ENCODE data around the gene SUPT5H.

Gene SUPT5H

GRCh38 chr19:39520541-39521484 is 75.4 kb downstream of the SUPT5H start:
- peak overlapping the region; percentile 23; the same call in 1 of the 2 replicates for H3K27ac ChIP-seq (ENCODE audit: low read length)
- H3K27me3 ChIP-seq (ENCODE audit: low read depth, low read length), result no peaks in the 10 kb centered on the region
- H3K9me3 ChIP-seq (ENCODE audit: insufficient read depth, low read length), result no peaks in the 10 kb centered on the region; the same call in 1 of the 2 replicates
- peak overlapping the region; percentile 56; the same call in 1 of the 2 replicates for H2AFZ ChIP-seq (ENCODE audit: low read depth, low read length)
- H4K20me1 ChIP-seq (ENCODE audit: insufficient read depth, low read length), result no peaks in the 10 kb centered on the region
- H3K4me1 ChIP-seq (ENCODE audit: low read length), result peaks cover 46% of the 10 kb centered on the region
- peak overlapping the region; percentile 62 for H3K4me2 ChIP-seq (ENCODE audit: low read length)
- H3K9ac ChIP-seq (ENCODE audit: low read length), result peak overlapping the region; percentile 39; the same call in 1 of the 2 replicates
- no peaks in the 10 kb centered on the region for H3K79me2 ChIP-seq (ENCODE audit: low read length)
- TF ChIP-seq CTCF (IDR thresholded peaks at IDR 0.05; ENCODE audit: low read depth, low read length), result no peak
- no peak for TF ChIP-seq EZH2phosphoT487 (IDR thresholded peaks at IDR 0.05; ENCODE audit: low read depth)
- peaks cover 23% of the 10 kb centered on the region for H3K36me3 ChIP-seq (replicated peaks; ENCODE audit: low read depth, low read length)
- H3K4me3 ChIP-seq (ENCODE audit: low read length), result peak overlapping the region; percentile 9; the same call in 1 of the 2 replicates

GRCh38 chr19:39524495-39524894 is 79.1 kb downstream of the SUPT5H start:
- Histone ChIP-seq H3K27ac (ENCODE audit: low read length) (peak overlapping the region; percentile 66), H3K9ac (ENCODE audit: low read length) (no peak overlapping the region), H3K4me1 (ENCODE audit: low read length) (peaks cover 33% of the 10 kb centered on the region), H3K36me3 (replicated peaks; ENCODE audit: low read depth, low read length) (peaks cover 27% of the 10 kb centered on the region), H3K79me2 (ENCODE audit: low read length) (no peaks in the 10 kb centered on the region), H3K4me3 (ENCODE audit: low read length) (no peak overlapping the region), H2AFZ (ENCODE audit: low read depth, low read length) (no peak overlapping the region), H4K20me1 (ENCODE audit: insufficient read depth, low read length) (no peaks in the 10 kb centered on the region), H3K27me3 (ENCODE audit: low read depth, low read length) (no peaks in the 10 kb centered on the region), H3K4me2 (ENCODE audit: low read length) (no peak overlapping the region), H3K9me3 (ENCODE audit: insufficient read depth, low read length) (no peaks in the 10 kb centered on the region; the same call in 1 of the 2 replicates)
- TF ChIP-seq EZH2phosphoT487 (IDR thresholded peaks at IDR 0.05; ENCODE audit: low read depth) (no peak), CTCF (IDR thresholded peaks at IDR 0.05; ENCODE audit: low read depth, low read length) (no peak)

- Histone ChIP-seq H3K9ac (ENCODE audit: low read length) (no peak overlapping the region), H3K4me1 (ENCODE audit: low read length) (peaks cover 29% of the 10 kb centered on the region), H2AFZ (ENCODE audit: low read depth, low read length) (no peak overlapping the region), H3K27ac (ENCODE audit: low read length) (peak overlapping the region; percentile 66), H4K20me1 (ENCODE audit: insufficient read depth, low read length) (no peaks in the 10 kb centered on the region), H3K79me2 (ENCODE audit: low read length) (peaks cover 7% of the 10 kb centered on the region), H3K36me3 (replicated peaks; ENCODE audit: low read depth, low read length) (peaks cover 30% of the 10 kb centered on the region), H3K9me3 (ENCODE audit: insufficient read depth, low read length) (no peaks in the 10 kb centered on the region; the same call in 1 of the 2 replicates), H3K4me2 (ENCODE audit: low read length) (no peak overlapping the region), H3K4me3 (ENCODE audit: low read length) (no peak overlapping the region), H3K27me3 (ENCODE audit: low read depth, low read length) (no peaks in the 10 kb centered on the region)
- TF ChIP-seq CTCF (IDR thresholded peaks at IDR 0.05; ENCODE audit: low read depth, low read length), result no peak
- TF ChIP-seq EZH2phosphoT487 (IDR thresholded peaks at IDR 0.05; ENCODE audit: low read depth), result no peak
Observed at GRCh38 chr19:39525205-39525604, 79.8 kb downstream of the SUPT5H start.
